Thymus (tissue), 11 donors: ENCODE measurements around the gene CLCNKA. TPM values are rescaled to one million over a fixed set of nuclear protein-coding genes. Genes with fewer than 3 reads are reported as not detected.

Experiments
- DNase-seq, 9 donors: peaks; one replicate each; pipeline ENCODE4 v3.0.0-alpha.2; 2013; ENCODE audit warnings: low spot score in 9 of 9, low read depth in 6 of 9, missing footprints in 1 of 9
- H3K27ac ChIP-seq, 2 donors: one replicate each; pipeline ENCODE4 v1.5.1; 2013; ENCODE audit warnings: control low read depth in 1 of 2, low read depth in 1 of 2, low read length in 1 of 2, mild to moderate bottlenecking in 1 of 2, moderate library complexity in 1 of 2
- H3K27me3 ChIP-seq, 2 donors: one replicate each; pipeline ENCODE4 v1.5.1; 2013; ENCODE audit warnings: low read length in 1 of 2; ENCODE audit not compliant: control insufficient read depth in 2 of 2, insufficient read depth in 1 of 2
- H3K36me3 ChIP-seq, 2 donors: one replicate each; pipeline ENCODE4 v1.5.1; 2013; ENCODE audit warnings: low read length in 1 of 2, mild to moderate bottlenecking in 1 of 2, moderate library complexity in 1 of 2; ENCODE audit not compliant: control insufficient read depth in 2 of 2, insufficient read depth in 2 of 2
- H3K4me1 ChIP-seq, 2 donors: one replicate each; pipeline ENCODE4 v1.5.1; 2013; ENCODE audit warnings: low read length in 2 of 2; ENCODE audit not compliant: control insufficient read depth in 2 of 2, insufficient read depth in 2 of 2
- H3K4me3 ChIP-seq, 2 donors: one replicate each; pipeline ENCODE4 v1.5.1; 2013; ENCODE audit warnings: low read length in 2 of 2, control low read depth in 1 of 2, mild to moderate bottlenecking in 1 of 2
- H3K9me3 ChIP-seq, 2 donors: one replicate each; pipeline ENCODE4 v1.5.1; 2013; ENCODE audit warnings: low read length in 1 of 2, mild to moderate bottlenecking in 1 of 2; ENCODE audit not compliant: control insufficient read depth in 2 of 2, insufficient read depth in 1 of 2
- WGBS: extraction: QIAGEN DNeasy Blood & Tissue Kit; methylation state at CpG from one replicate; pipeline ENCODE4 v1.1.7; 2013; 5-methylcytosine and 5-hydroxymethylcytosine counted together
- polyA plus RNA-seq: library from polyadenylated mRNA; stranded (reverse); fragments of 200-250 nt; gene quantifications from one replicate; pipeline ENCODE4 v1.2.3, GENCODE V29; 2013
- total RNA-seq: library from RNA; stranded (reverse); fragments of 120-200 nt; gene quantifications from one replicate; pipeline ENCODE4 v1.2.4, GENCODE V29; 2013
- donor health status: healthy.

Gene CLCNKA
- total and polyA plus RNA-seq, 2 donors: under 0.01 to 0.30 TPM

DNA sequence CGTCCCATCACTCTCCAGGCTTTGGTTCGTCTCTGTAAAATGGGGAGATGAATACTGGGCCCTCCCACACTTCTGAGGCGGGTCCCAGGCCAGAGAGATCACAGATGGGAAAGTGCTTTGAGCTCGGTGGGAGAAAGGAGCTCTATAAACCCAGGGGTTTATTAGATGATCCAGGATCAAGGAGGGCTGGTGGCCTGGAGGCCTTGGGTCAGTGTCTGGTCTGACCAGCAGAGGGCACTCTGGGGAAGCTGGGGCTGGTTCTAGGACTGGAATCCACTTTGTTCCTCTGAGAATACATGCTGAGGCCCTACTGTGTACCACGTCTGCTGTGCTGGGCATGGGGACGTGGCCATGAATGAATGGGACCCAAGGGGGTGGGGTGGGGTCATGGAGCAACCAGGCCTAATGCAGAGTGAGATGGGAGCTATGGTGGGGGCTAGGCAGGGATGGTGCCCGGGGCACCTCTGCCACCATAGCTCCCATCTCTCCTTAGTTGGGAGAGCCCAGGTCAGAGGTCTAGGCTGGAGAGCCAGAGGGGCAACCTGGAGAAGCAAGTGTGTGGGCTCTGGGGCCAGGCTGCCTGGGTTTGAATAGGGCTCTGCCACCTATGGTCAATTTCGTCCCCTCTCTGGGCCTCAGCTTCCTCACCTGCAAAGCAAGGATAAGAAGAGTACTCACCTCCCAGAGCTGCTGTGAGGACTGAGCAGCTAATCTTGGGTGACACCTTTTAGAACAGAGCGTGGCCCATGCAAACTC lies 60.6 kb downstream of the CLCNKA start:
- peak in 8 of 9 donors; percentile 29 to 75 (median 50) for DNase-seq
- Histone ChIP-seq H3K27me3 (peaks cover 0 to 2% of the 10 kb centered on the region in 2 donors), H3K27ac (no peak overlapping the region), H3K9me3 (no peaks in the 10 kb centered on the region), H3K36me3 (no peaks in the 10 kb centered on the region), H3K4me3 (no peak overlapping the region), H3K4me1 (peaks cover 3 to 15% of the 10 kb centered on the region in 2 donors)
- WGBS: 88% methylated on average over 9 of the region's 9 CpGs

DNA sequence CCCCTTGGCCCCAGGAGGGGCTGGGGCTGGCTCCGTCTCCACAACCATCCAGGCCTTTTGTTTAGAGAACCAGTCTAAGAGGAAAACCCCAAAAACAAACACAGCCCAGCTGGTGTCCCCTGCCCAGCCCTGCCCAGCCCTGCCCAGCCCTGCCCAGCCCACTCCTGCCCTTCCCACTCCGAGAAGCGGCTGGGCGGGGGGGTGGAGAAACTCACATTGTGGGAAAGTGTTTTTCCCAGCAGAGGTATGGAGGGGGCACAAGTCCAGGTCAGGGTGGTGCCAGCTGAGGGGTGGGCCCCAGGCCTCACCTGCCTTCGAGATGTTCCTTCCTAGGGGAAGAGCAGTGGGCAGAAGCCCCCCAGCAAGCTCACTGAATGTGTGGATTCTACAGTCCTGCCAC lies 61.6 kb downstream of the CLCNKA start:
- no peak overlapping the region for H3K4me3 ChIP-seq
- no peak overlapping the region for H3K27ac ChIP-seq
- H3K4me1 ChIP-seq: peaks cover 3 to 15% of the 10 kb centered on the region in 2 donors
- no peak for DNase-seq
- 97% methylated on average over 5 of the region's 5 CpGs for WGBS
- H3K36me3 ChIP-seq: no peaks in the 10 kb centered on the region
- H3K9me3 ChIP-seq: no peaks in the 10 kb centered on the region
- H3K27me3 ChIP-seq: no peaks in the 10 kb centered on the region

Other genes with a start within 250 kb of the CLCNKA start
- gene UQCRHL, start 214.4 kb upstream of the CLCNKA start, total RNA-seq: 9.0 TPM
- gene UQCRHL, start 214.4 kb upstream of the CLCNKA start, polyA plus RNA-seq: 4.0 TPM
- 16.3 TPM for gene SPEN, start 174.3 kb upstream of the CLCNKA start, total RNA-seq
- gene SPEN, start 174.3 kb upstream of the CLCNKA start, polyA plus RNA-seq: 11.4 TPM
- gene ZBTB17, start 45.9 kb upstream of the CLCNKA start, total RNA-seq: 30.7 TPM
- gene ZBTB17, start 45.9 kb upstream of the CLCNKA start, polyA plus RNA-seq: 81.3 TPM
- 0.05 TPM for gene SRARP, start 17.8 kb upstream of the CLCNKA start, total RNA-seq
- gene SRARP, start 17.8 kb upstream of the CLCNKA start, polyA plus RNA-seq: 0.11 TPM
- under 0.01 TPM for gene HSPB7, start 4.0 kb upstream of the CLCNKA start, total RNA-seq
- gene HSPB7, start 4.0 kb upstream of the CLCNKA start, polyA plus RNA-seq: 9.5 TPM
- gene CLCNKB, start 21.7 kb downstream of the CLCNKA start, total RNA-seq: 0.05 TPM
- 0.34 TPM for gene CLCNKB, start 21.7 kb downstream of the CLCNKA start, polyA plus RNA-seq
- gene FAM131C, start 51.6 kb downstream of the CLCNKA start, total RNA-seq: 0.05 TPM
- gene FAM131C, start 51.6 kb downstream of the CLCNKA start, polyA plus RNA-seq: 0.96 TPM
- 1.4 TPM for gene EPHA2, start 134.0 kb downstream of the CLCNKA start, total RNA-seq
- 6.2 TPM for gene EPHA2, start 134.0 kb downstream of the CLCNKA start, polyA plus RNA-seq
- 2.2 TPM for gene ARHGEF19, start 190.6 kb downstream of the CLCNKA start, total RNA-seq
- 9.6 TPM for gene ARHGEF19, start 190.6 kb downstream of the CLCNKA start, polyA plus RNA-seq
- gene CPLANE2, start 215.1 kb downstream of the CLCNKA start, total RNA-seq: 4.2 TPM
- 4.0 TPM for gene CPLANE2, start 215.1 kb downstream of the CLCNKA start, polyA plus RNA-seq